ENCODE measurements around the gene GRAMD4. TPM values are rescaled to one million over a fixed set of nuclear protein-coding genes. Genes with fewer than 3 reads are reported as not detected.

Gene GRAMD4
- total and polyA plus RNA-seq, 2 experiments from 2014 or later: 2.9 to 10.6 TPM

DNA sequence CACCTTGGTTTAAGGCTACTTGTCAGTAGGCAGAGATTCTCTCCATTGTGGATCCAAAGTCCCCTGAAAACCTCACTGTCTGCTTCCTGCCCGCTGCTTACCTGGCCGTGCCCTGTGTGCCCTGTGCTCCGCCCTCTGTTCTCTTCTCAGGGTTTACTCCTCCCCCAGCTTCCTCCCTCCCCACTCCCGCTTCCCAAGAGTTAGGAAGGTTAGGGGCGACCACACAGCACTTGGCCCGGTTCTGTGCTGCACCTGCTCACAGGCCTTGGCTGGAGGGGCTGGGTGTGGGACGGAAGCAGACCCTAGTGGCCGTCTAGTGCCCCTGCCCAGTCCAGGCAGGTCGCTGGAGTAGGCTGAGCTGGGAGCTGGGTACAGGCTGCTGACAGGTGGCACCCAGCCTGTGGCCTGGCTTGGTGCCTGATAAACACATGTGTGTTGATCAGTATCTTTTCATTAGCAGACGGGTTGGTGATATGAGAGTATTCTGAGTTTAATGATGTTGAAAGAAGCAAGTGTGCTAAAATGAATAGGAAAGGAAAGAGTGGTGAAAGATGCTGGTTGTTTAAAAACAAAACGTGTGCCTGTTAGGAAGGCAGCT is 40.5 kb downstream of the GRAMD4 start:
- H3K79me2 ChIP-seq (ENCODE audit: insufficient read depth): no peaks in the 10 kb centered on the region
- no peak overlapping the region for H2AFZ ChIP-seq
- in situ Hi-C loops (cut with MboI): no loop called here
- H3K27ac ChIP-seq: no peak overlapping the region
- no peak overlapping the region for H3K4me3 ChIP-seq
- H3K4me2 ChIP-seq (ENCODE audit: unreplicated experiment): no peak overlapping the region
- H3K9me3 ChIP-seq (ENCODE audit: low read depth): no peaks in the 10 kb centered on the region
- no peaks in the 10 kb centered on the region for H4K20me1 ChIP-seq (ENCODE audit: insufficient read depth)
- H3K4me1 ChIP-seq (ENCODE audit: insufficient read depth): no peaks in the 10 kb centered on the region
- no peaks in the 10 kb centered on the region for H3F3A ChIP-seq (ENCODE audit: insufficient read depth)
- no peaks in the 10 kb centered on the region for H3K36me3 ChIP-seq (ENCODE audit: low read depth)
- TF ChIP-seq EZH2 (IDR thresholded peaks at IDR 0.05; ENCODE audit: insufficient read depth, poor library complexity, severe bottlenecking) (no peak), EZH2phosphoT487 (IDR thresholded peaks at IDR 0.05; ENCODE audit: insufficient read depth, low read depth) (no peak)
- no peak overlapping the region for H3K9ac ChIP-seq
- no peaks in the 10 kb centered on the region for H3K27me3 ChIP-seq (replicated peaks; ENCODE audit: insufficient read depth)
- H3K9me2 ChIP-seq (ENCODE audit: insufficient read depth): no peaks in the 10 kb centered on the region
- DNase-seq: no peak
- 75 to 78% methylated on average over 11 of the region's 11 CpGs for WGBS, 2 experiments (ENCODE audit: low coverage in 1 of 2, low lambda C conversion rate in 2 of 2, missing lambda C conversion rate in 2 of 2)

- in situ Hi-C loops (cut with MboI): no loop called here
These were observed 41.1 kb downstream of the GRAMD4 start for GRCh38 chr22:46661221-46661851.

DNA sequence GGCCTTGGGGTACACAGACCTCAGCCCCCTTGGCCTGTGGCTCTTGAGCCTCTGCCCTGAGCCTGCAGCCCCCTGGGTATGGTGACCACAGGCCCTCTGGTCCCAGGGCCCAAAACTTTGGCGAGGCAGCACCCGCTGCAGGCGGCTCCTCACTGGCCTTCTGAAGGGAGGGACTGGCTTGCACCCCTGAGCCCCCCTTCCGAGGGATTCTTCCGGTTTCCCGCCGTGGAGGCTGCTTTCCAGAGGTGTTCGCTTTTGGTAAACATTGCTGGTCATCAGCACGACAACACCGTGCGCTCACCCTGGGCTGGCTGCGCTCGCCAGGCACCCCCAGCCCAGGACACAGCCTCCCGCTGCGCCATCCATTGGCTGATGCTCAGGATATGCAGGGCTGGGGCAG is 42.0 kb downstream of the GRAMD4 start:
- H2AFZ ChIP-seq: no peak overlapping the region
- no peaks in the 10 kb centered on the region for H3K9me2 ChIP-seq (ENCODE audit: insufficient read depth)
- no peaks in the 10 kb centered on the region for H4K20me1 ChIP-seq (ENCODE audit: insufficient read depth)
- in situ Hi-C loops (cut with MboI): no loop called here
- H3K79me2 ChIP-seq (ENCODE audit: insufficient read depth): no peaks in the 10 kb centered on the region
- H3K9me3 ChIP-seq (ENCODE audit: low read depth): no peaks in the 10 kb centered on the region
- H3F3A ChIP-seq (ENCODE audit: insufficient read depth): no peaks in the 10 kb centered on the region
- no peak overlapping the region for H3K9ac ChIP-seq
- H3K36me3 ChIP-seq (ENCODE audit: low read depth): no peaks in the 10 kb centered on the region
- DNase-seq: no peak
- H3K4me2 ChIP-seq (ENCODE audit: unreplicated experiment): no peak overlapping the region
- 87 to 88% methylated on average over 15 of the region's 15 CpGs for WGBS, 2 experiments (ENCODE audit: low coverage in 1 of 2, low lambda C conversion rate in 2 of 2, missing lambda C conversion rate in 2 of 2)
- no peaks in the 10 kb centered on the region for H3K4me1 ChIP-seq (ENCODE audit: insufficient read depth)
- H3K4me3 ChIP-seq: no peak overlapping the region
- H3K27me3 ChIP-seq (replicated peaks; ENCODE audit: insufficient read depth): no peaks in the 10 kb centered on the region
- TF ChIP-seq EZH2 (IDR thresholded peaks at IDR 0.05; ENCODE audit: insufficient read depth, poor library complexity, severe bottlenecking) (no peak), EZH2phosphoT487 (IDR thresholded peaks at IDR 0.05; ENCODE audit: insufficient read depth, low read depth) (no peak)
- no peak overlapping the region for H3K27ac ChIP-seq

More at GRCh38 chr22:46661221-46661851, 41.1 kb downstream of the GRAMD4 start:
- peak; percentile 32 for DNase-seq
- H4K20me1 ChIP-seq (ENCODE audit: insufficient read depth): no peaks in the 10 kb centered on the region
- no peak overlapping the region for H3K4me3 ChIP-seq
- H2AFZ ChIP-seq: no peak overlapping the region
- H3K79me2 ChIP-seq (ENCODE audit: insufficient read depth): no peaks in the 10 kb centered on the region
- H3K4me2 ChIP-seq (ENCODE audit: unreplicated experiment): no peak overlapping the region
- no peaks in the 10 kb centered on the region for H3K36me3 ChIP-seq (ENCODE audit: low read depth)
- H3K9me3 ChIP-seq (ENCODE audit: low read depth): no peaks in the 10 kb centered on the region
- 84 to 85% methylated on average over 19 to 21 of the region's 22 CpGs for WGBS, 2 experiments (ENCODE audit: low coverage in 1 of 2, low lambda C conversion rate in 2 of 2, missing lambda C conversion rate in 2 of 2)
- no peaks in the 10 kb centered on the region for H3F3A ChIP-seq (ENCODE audit: insufficient read depth)
- TF ChIP-seq EZH2 (IDR thresholded peaks at IDR 0.05; ENCODE audit: insufficient read depth, poor library complexity, severe bottlenecking) (no peak), EZH2phosphoT487 (IDR thresholded peaks at IDR 0.05; ENCODE audit: insufficient read depth, low read depth) (no peak)
- H3K9ac ChIP-seq: no peak overlapping the region
- H3K27ac ChIP-seq: no peak overlapping the region
- H3K9me2 ChIP-seq (ENCODE audit: insufficient read depth): no peaks in the 10 kb centered on the region
- H3K4me1 ChIP-seq (ENCODE audit: insufficient read depth): no peaks in the 10 kb centered on the region
- H3K27me3 ChIP-seq (replicated peaks; ENCODE audit: insufficient read depth): no peaks in the 10 kb centered on the region

DNA sequence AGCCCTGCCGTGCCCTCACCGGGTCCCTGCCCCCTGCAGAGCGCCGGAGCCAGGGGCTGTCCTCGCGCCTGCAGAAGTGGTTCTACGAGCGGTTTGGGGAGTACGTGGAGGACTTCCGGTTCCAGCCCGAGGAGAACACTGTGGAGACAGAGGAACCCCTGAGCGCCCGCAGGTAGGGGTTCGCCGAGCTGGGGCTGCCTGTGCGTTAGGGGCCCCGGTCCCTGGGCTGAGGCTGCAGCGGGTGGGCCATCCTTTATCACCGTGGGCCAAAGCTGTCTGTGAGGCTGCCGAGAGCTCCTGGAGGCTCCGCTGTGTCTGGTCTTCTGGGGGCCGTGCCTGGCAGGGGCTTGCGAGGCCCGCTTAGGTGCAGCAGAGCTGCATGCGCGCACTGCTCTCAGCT is 42.8 kb downstream of the GRAMD4 start:
- Histone ChIP-seq H3K27ac (no peak overlapping the region), H3K4me2 (ENCODE audit: unreplicated experiment) (no peak overlapping the region), H4K20me1 (ENCODE audit: insufficient read depth) (no peaks in the 10 kb centered on the region), H3F3A (ENCODE audit: insufficient read depth) (no peaks in the 10 kb centered on the region), H2AFZ (no peak overlapping the region), H3K9me2 (ENCODE audit: insufficient read depth) (no peaks in the 10 kb centered on the region), H3K9me3 (ENCODE audit: low read depth) (no peaks in the 10 kb centered on the region), H3K36me3 (ENCODE audit: low read depth) (no peaks in the 10 kb centered on the region), H3K4me3 (no peak overlapping the region), H3K79me2 (ENCODE audit: insufficient read depth) (no peaks in the 10 kb centered on the region), H3K27me3 (replicated peaks; ENCODE audit: insufficient read depth) (no peaks in the 10 kb centered on the region), H3K4me1 (ENCODE audit: insufficient read depth) (no peaks in the 10 kb centered on the region), H3K9ac (no peak overlapping the region)
- WGBS, 2 experiments (ENCODE audit: low coverage in 1 of 2, low lambda C conversion rate in 2 of 2, missing lambda C conversion rate in 2 of 2): 93 to 94% methylated on average over 26 of the region's 26 CpGs
- in situ Hi-C loops (cut with MboI): no loop called here
- DNase-seq: no peak
- no peak for TF ChIP-seq EZH2phosphoT487 (IDR thresholded peaks at IDR 0.05; ENCODE audit: insufficient read depth, low read depth)
- no peak for TF ChIP-seq EZH2 (IDR thresholded peaks at IDR 0.05; ENCODE audit: insufficient read depth, poor library complexity, severe bottlenecking)
